GM12874 (cell line): Measurements from ENCODE around the gene RHBDD1.

Experiments used
- CTCF ChIP-seq: IDR thresholded peaks from 2 replicates; pipeline ENCODE4 v1.5.1; 2011; ENCODE audit warnings: low read depth, mild to moderate bottlenecking, control low read depth, low read length, moderate library complexity; ENCODE audit not compliant: insufficient read depth

Gene RHBDD1

GRCh38 chr2:226892729-226893128 lies 56.9 kb downstream of the RHBDD1 start:
- no peak for TF ChIP-seq CTCF

- no peak for TF ChIP-seq CTCF
Measured at GRCh38 chr2:226893216-226893615, 57.4 kb downstream of the RHBDD1 start.

GRCh38 chr2:226894752-226895151 lies 58.9 kb downstream of the RHBDD1 start:
- no peak for TF ChIP-seq CTCF

- no peak for TF ChIP-seq CTCF
Measured at GRCh38 chr2:226895579-226895978, 59.7 kb downstream of the RHBDD1 start.

- TF ChIP-seq CTCF = no peak
Measured at GRCh38 chr2:226898121-226898520, 62.3 kb downstream of the RHBDD1 start.

- TF ChIP-seq CTCF = no peak
Measured at GRCh38 chr2:226898897-226899296, 63.0 kb downstream of the RHBDD1 start.

GRCh38 chr2:226902041-226902966 lies 66.5 kb downstream of the RHBDD1 start:
- TF ChIP-seq CTCF = no peak
